WERI-Rb-1 (cell line): ENCODE measurements around the gene TAOK3.
"Not testable (repeated sequence)": the region's sequence is repeated elsewhere in the genome, so short reads cannot be mapped to it uniquely, and the experiment has no call there.

ENCODE experiments used
- DNase-seq: peaks from one replicate; pipeline ENCODE4 v3.0.0-alpha.2; 2020
- H3K27ac ChIP-seq: fragments of 250-450 bp; sonication (Bioruptor Pico); 2 replicates; pipeline ENCODE4 v1.5.1; 2020; ENCODE audit warnings: mild to moderate bottlenecking, moderate library complexity
- H3K27me3 ChIP-seq: fragments of 250-450 bp; sonication (Bioruptor Pico); 2 replicates; pipeline ENCODE4 v1.5.1; 2021; ENCODE audit warnings: mild to moderate bottlenecking, low read depth, moderate library complexity; ENCODE audit not compliant: insufficient read depth, severe bottlenecking
- H3K36me3 ChIP-seq: fragments of 250-450 bp; sonication (Bioruptor Pico); 2 replicates; pipeline ENCODE4 v1.5.1; 2020; ENCODE audit warnings: mild to moderate bottlenecking, moderate library complexity
- H3K4me3 ChIP-seq: 2 replicates; pipeline ENCODE4 v1.5.1; 2011; ENCODE audit warnings: low read depth, mild to moderate bottlenecking, control low read depth, low read length
- H3K9me3 ChIP-seq: fragments of 250-450 bp; sonication (Bioruptor Pico); 2 replicates; pipeline ENCODE4 v1.5.1; 2021; ENCODE audit warnings: mild to moderate bottlenecking, moderate library complexity; ENCODE audit not compliant: severe bottlenecking
- CTCF ChIP-seq: IDR thresholded peaks from 2 replicates; pipeline ENCODE4 v1.5.1; 2011; ENCODE audit warnings: low read depth, mild to moderate bottlenecking, control low read depth, inconsistent platforms, low read length

TAOK3 gene

GRCh38 chr12:118311666-118312065 lies 61.0 kb downstream of the TAOK3 start:
- DNase-seq, result no peak
- H3K36me3 ChIP-seq, result no peaks in the 10 kb centered on the region
- H3K27ac ChIP-seq, result no peak overlapping the region
- no peaks in the 10 kb centered on the region for H3K27me3 ChIP-seq
- H3K9me3 ChIP-seq, result no peaks in the 10 kb centered on the region
- TF ChIP-seq CTCF, result no peak
- H3K4me3 ChIP-seq, result no peak overlapping the region

GRCh38 chr12:118310320-118310719 lies 62.4 kb downstream of the TAOK3 start:
- H3K9me3 ChIP-seq, result no peaks in the 10 kb centered on the region
- no peak for DNase-seq
- H3K27me3 ChIP-seq, result no peaks in the 10 kb centered on the region

GRCh38 chr12:118308006-118308405 lies 64.7 kb downstream of the TAOK3 start:
- not testable (repeated sequence) for DNase-seq, H3K4me3 ChIP-seq, H3K36me3 ChIP-seq, H3K27ac ChIP-seq, H3K27me3 ChIP-seq, H3K9me3 ChIP-seq

More at GRCh38 chr12:118310320-118310719, 62.4 kb downstream of the TAOK3 start:
- no peak for TF ChIP-seq CTCF
- H3K4me3 ChIP-seq, result no peak overlapping the region
- no peaks in the 10 kb centered on the region for H3K36me3 ChIP-seq
- no peak overlapping the region for H3K27ac ChIP-seq

GRCh38 chr12:118307069-118307954 lies 65.4 kb downstream of the TAOK3 start:
- no peak for DNase-seq
- TF ChIP-seq CTCF, result no peak
- no peaks in the 10 kb centered on the region for H3K27me3 ChIP-seq
- no peaks in the 10 kb centered on the region for H3K36me3 ChIP-seq
- no peaks in the 10 kb centered on the region for H3K9me3 ChIP-seq
- H3K4me3 ChIP-seq, result no peak overlapping the region
- H3K27ac ChIP-seq, result no peak overlapping the region

GRCh38 chr12:118304093-118304492 lies 68.6 kb downstream of the TAOK3 start:
- Histone ChIP-seq H3K4me3 (no peak overlapping the region), H3K9me3 (no peaks in the 10 kb centered on the region), H3K27ac (no peak overlapping the region), H3K36me3 (no peaks in the 10 kb centered on the region), H3K27me3 (no peaks in the 10 kb centered on the region)
- DNase-seq, result no peak
- TF ChIP-seq CTCF, result no peak

- Histone ChIP-seq H3K27me3 (no peaks in the 10 kb centered on the region), H3K4me3 (no peak overlapping the region), H3K9me3 (no peaks in the 10 kb centered on the region), H3K36me3 (no peaks in the 10 kb centered on the region), H3K27ac (no peak overlapping the region)
- no peak for DNase-seq
- TF ChIP-seq CTCF, result no peak
These were observed 70.7 kb downstream of the TAOK3 start for GRCh38 chr12:118302053-118302452.
